NOMO-1 (cell line): Measurements from ENCODE around the gene SLC48A1.

ENCODE experiments used
- DNase-seq, 2 experiments: peaks; one replicate each; lab custom pipeline; 2025; ENCODE audit not compliant: unreplicated experiment in 2 of 2; lab: John Stamatoyannopoulos, UW

The SLC48A1 gene

DNA sequence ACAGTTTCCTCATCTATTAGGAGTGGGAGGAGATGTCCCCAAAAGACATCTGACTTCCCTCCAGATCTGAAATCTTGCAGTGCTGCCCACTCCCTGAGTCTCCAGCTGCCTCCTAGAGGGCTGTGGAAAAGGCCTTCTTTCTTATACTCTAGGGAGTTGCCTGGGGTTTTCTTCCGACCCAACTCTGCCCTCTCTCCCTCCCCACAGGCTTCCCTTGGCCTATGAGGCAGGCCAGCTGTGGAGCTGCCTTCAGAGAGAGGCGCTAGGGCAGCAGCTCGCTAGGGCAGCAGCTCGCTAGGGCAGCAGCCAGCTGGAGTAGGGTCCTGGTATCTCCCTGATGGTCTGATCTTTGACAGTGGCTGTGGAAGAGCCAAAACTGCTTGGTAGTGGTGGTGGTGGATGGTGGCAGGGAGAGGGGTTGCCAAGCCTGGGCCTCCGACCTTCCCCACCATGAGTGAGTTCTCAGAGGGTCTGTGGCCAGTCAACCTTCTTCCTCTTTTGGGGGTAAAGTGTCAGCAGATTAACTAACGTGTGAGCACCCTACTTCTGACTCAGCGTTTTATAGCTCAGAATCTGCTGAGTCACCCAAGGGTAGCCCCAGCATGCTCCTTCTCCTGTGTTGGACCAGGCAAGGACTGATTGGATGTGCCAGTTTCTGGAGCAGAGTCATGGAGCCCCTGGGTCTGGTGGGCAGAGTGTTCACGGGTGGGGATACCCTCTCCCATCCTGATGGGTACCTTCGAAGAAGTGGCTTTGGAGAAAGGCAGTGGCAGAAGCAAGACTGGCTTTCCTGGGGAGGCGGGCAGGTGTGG is 2.3 kb downstream of the SLC48A1 start:
- DNase-seq = peak; percentile 65 to 85

DNA sequence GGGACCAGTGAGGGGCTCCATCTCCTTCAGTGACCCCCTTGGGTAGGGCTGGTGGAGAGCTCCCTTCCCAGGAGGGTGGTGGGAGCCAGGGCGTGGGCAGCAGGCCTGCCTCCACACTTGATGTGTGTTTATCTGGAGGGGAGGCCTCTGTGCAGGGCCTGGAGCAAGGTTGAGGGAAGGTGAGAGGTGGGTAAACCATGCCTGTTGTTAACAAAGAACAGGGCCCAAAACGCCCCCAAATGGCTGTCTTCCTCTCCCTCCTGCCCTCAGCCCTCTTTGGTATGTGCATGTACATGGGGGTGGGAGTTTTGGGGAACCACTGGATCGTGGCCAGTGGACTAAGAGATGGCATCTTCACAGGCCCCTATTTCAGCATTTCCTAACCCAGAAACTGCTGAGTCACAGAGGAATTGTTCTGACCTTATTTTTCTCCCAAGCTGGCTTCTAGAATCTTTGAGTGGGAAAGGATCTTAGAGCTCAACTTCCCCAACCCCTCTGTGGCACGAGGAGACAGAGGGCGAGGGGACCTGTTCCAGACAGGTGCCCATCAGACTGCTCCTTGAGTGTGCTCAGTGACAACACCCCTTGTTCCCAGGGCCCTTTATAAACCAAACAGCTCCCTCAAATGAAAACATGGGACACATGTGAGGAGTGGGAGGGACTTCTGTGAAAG is 3.6 kb downstream of the SLC48A1 start:
- DNase-seq = peak in 1 of 2 experiments; percentile 11

DNA sequence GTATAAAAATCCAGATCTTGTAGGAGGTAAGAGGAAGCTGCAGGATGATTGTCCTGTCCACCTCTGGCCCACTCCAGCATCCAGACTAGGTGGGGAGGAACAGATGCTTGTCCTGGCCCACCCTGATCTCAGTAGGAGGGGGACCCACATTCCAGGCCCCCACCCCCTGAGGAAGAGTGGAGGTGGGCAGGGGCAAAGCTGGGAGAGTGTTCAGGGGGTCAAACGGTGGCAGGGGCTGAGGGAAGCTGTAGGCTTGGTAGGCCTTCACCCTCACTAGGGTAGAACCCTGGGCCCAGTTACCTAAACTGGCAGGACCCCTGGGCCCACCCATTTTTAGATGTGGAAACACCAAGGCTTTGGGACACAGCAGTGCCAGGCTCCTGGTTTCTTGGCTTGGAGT is 4.1 kb downstream of the SLC48A1 start:
- no peak for DNase-seq

DNA sequence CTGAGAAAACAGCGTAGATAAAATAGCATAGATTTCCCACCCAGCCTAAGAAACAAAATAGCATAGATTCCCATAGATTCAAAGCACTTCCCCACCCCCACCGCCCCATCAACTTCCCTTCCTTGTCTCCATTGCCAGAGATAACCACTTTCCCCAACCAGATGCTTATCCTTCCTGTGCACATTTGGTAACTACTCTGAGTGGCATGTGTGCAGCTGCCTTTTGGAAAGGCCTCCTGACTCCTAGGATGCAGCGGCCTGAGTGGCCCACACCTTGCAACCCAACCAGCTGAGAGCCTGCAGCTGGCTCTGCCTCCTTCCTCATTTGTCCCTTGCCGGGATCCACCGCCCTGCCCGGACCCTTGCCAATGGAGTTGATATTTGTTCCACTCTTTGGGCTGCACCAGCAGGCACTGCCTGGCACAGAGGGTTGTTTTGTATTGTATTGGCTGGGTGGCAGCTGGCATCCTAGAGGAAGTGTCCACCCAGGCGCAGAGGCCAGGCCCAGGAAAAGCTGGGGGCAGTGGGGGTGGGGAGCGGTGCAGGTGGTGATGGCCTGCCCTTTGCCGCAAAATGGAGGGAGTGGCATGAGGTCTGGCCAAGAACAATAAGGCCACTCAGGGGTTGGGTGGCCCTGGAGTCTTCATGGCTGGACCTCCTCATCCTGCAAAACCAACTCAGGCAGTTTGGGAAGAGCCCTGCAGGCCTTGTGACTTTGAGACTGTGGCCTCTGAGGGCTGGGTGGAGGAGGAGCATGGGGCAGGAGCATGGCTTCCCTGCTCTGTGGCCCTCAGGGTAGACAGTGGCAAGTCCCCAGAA is 4.9 kb downstream of the SLC48A1 start:
- no peak for DNase-seq

DNA sequence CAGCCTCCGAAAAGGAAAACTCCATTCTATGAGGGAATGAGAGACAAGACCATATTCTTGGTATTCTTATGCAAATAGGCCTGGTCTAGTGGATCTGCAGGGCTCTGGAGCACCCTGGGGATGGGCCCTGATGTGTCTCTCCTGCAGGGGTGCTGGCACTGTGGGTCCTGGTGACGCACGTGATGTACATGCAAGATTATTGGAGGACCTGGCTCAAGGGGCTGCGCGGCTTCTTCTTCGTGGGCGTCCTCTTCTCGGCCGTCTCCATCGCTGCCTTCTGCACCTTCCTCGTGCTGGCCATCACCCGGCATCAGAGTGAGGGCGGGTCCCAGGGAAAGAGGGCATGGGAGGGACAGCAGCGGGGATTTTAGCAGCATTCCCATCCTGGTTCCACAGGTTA is 5.8 kb downstream of the SLC48A1 start:
- DNase-seq = no peak

DNA sequence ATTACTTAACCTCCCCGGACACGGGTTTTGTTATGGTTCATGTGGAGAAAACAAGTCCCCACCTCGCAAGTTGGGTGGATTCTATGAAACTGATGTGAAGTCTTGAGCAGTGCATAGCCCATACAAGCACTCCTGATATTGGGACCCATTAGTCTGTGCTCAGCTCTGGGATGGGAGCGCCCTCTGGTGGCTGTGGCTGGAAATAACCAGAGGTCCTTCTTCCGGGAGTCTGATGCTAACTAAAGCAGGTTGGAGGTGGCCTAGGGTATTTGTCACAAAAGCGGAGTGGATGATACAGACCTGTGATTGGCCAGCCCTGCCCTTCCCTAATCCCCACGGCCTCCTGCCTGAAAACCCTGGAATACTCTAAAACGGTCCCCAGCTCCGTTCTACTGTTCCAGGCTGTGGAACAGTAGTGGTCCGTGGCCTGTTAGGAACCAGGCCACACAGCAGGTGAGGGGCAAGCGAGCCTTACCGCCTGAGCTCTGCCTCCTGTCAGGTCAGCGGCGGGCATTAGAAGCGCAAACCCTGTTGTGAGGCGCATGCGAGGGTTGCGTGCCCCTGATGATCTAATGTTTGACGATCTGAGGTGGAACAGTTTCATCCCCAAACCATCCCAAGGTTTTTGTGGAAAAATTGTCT is 6.4 kb downstream of the SLC48A1 start:
- DNase-seq = peak; percentile 67 to 71

DNA sequence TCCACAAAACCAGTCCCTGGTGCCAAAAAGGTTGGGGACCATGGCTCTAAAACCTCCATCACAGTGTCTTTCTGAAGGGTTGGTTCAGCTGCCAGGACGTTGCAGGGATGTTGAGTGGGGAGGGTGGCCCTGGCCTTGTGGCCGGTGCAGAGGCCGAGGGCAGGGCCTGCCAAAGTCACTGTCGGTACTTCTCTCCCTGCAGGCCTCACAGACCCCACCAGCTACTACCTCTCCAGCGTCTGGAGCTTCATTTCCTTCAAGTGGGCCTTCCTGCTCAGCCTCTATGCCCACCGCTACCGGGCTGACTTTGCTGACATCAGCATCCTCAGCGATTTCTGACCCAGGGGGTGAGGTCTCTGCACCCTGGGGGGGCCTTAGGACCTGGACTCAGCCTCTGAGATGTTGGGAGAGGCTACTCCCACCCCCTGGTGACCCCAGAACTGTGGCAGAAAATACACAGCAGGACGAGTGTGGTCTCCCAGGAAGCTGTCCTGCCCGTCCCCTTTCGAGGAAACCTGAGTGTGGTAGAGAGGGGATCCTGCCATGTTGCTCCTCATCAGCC is 7.0 kb downstream of the SLC48A1 start:
- DNase-seq = no peak

DNA sequence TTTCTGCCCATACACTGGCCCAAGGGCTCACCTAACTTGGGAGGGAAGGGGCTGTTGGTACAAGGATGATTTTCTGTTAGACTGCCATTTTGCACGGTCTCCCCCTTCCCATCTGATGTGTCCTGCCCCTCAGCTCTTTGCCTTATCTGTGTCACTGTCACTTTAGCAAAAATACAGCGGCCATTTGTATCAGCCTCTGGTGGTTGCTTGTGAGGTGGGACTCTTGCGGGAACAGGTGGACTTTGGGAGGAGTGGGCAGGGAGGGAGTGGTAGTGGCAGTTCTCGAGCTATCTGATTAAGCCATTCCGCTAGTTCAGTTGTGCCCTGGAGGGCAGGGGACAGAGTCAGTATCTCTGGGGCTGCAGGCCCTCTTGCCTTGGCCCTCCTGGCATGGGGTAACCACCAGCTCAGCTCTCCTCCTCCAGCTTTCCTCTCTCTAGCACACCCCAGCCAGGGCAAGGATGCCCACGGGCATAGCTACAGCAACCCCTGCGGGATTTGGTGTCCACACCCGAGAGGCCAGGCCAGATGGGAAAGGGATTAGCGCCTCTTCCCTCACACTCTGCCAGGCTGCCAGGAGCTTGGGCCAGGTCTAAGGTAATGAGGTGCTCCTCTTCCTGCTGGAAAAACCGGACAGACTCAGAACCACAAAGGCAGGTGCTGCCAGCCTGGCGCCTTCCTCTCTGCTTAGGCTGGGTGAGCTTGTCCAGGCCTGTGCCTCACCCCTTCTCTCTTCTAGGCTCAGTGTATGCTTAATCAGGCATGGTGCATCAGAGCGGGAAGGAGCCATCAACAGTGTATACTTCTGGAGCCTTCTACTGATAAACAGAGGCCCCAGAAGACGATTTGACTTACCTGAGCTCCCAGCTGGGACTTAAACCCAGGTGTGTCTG is 8.7 kb downstream of the SLC48A1 start:
- DNase-seq = no peak

DNA sequence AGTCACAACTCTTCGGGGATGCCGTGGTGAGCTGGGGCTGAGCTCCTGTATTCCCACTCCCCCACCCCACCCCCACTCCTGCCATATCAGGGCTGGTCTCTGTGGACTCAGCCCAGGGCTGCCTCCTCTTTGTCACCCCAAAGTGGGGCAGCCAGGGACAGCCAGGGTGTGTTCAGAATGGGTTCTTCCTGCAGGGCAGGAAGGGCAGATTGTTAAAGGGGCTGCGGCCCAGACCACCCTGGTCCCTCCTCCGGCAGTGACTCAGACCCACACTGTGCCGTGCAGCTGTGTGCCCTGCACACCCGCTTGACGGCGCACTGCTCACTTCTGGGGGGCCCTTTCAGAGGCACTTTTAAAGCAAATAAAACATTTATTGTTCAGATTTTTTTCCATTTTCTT is 9.3 kb downstream of the SLC48A1 start:
- DNase-seq = no peak

DNA sequence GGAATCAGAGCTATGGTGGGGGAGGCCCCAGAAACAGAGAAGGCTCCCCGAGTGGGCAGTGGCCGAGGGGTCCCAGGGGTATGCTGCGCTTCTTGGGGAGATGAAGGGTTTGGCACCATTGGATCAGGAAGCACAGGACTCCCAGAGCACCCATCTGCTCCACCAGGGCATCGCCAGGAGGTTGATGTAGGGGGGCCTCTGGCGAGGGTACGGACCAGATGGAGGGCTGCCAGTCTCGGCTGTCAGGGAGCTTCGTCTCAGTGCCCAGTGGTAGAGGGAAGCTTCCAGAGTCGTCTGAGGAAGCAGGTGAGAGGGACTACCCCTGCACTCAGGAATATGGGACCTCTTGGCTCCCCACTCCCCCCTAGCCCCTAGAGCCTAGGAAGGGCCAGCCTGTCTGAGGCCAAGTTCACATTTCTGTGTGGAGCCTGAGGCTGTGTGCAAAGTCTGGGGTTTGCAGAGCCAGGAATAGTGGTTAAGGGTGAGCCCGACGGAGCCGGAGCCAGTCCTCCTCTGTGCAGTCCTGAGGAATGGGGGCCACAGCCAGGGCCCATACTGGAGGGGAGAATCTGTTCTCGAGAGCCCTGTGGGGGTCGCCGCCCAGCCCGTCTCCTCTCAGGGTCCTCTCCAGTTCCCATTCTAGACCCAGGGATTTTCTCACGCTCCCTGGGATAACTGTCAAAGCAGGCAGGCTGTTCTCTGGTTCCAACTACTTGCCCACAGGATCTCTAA is 10.2 kb downstream of the SLC48A1 start:
- DNase-seq = no peak

DNA sequence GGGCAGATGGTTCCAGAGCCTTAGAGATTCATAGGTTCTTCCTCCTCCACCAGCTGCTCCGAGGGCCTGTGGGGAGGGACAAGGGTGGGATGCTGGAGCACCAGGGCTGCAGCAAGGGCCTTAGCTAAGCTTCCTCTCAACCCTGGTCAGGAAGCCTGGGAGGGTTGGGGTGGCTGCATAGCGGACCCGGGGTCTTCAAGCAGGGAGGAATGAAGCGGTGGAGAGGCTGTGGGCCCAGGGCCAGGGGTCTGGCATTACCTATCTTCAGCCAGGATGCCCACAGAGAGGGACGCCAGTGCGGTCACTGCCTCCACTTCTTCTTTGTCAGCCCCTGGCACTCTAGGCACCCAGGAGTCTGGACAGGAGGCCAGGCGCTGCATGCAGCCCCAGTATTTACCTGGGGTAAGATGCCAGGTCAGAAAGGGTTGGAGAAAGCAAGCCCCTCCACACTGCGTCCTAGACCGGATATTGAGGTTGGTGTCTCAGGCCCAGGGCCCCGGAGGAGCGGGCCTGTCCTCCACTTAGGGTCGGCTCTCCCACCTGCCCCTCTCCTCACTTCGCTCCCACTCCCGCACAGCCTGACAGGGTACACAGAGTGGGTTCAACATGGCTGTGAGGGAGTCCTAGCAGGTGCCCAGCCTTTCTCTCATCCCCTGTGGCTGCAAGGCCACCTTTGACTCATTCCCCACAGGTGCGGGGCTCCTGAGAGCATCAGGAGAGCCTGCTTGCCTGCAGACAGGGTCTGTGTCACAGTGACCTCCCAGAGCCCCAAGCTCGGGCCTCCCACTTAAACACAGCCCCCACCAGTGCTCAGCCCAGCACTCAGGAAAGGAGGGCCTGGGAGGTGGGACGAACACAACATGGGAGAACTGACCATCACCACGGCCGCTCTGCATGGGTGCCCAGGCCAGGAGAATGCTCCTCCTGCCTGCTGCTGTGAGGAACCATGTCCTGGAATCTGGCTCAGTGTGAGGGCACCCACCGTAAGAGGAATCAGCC is 11.1 kb downstream of the SLC48A1 start:
- DNase-seq = no peak

DNA sequence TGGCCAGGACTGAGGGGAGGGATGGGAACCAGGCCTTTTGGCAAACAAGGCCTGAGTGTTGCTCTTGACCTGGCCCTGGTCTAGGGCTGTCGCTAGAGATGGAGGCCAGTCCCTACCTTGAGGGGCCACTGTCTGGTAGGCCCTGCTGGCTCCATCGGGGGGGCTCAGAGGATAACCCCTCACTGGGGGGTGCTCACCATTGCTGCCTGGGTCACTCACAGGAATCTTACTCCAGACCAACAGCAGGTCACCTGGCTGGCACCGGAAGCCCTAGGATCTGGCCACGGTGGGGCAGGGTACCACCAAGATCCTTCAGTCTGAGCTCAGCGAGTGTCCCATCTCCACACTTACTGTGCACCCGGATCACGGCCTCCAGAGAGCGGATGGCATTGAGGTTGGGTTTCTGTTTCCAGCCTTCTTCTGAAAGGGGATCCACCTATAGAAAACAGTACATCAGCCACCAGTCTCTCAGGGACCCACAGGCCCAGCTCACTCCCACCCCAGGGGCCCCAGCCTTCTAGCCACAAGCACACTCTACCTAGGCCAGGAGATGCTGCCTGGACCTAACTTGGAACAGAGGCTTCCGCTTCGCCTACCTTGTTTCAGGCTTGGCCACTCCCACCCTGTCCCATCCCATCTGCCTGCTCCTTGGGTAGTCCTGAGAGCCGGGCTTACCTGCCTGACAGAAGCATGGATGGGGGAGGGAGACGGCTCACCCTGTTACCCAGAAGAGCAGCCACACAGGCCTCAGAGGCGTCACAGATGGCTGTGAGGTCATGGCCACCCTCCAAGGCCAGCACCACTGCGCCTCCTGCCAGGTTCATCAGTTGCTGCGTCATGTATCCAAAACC is 12.2 kb downstream of the SLC48A1 start:
- DNase-seq = no peak

DNA sequence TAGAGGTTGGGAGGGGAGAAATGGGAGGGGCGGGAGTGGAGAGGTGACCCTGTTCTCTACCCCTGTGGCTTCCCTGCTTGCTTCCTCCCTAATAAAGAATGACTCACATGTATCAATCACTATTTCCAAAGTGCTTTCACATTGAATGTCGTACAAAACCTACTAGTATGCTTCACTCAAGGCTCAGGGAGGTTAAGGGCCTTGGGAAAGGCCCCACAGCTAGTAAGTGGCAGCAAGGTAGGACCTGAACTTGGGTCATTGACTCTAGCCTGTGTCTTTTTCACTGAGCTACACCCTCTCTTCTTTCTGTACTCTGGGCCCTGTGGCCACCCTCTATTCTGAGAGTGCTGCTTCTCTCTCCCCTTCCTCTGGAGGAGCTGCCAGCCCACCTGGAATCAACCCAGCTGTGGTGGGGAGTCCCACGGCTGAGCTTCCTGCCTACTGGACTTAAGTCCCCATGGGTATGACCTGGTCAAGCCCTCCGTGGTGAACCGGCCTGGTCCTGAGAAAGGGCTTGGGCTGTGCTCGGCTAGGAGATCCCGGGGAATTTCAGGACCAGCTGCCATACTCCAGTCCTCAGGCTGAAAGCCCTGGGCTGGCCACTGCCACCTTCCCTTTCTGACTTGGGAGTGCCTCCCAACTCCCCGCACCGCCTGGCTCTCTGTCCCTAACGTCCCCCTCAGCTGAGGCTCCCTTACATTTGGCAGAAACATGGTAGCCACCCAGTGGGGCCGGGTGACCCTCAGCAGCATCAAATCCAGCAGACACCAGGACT is 13.0 kb downstream of the SLC48A1 start:
- no peak for DNase-seq

DNA sequence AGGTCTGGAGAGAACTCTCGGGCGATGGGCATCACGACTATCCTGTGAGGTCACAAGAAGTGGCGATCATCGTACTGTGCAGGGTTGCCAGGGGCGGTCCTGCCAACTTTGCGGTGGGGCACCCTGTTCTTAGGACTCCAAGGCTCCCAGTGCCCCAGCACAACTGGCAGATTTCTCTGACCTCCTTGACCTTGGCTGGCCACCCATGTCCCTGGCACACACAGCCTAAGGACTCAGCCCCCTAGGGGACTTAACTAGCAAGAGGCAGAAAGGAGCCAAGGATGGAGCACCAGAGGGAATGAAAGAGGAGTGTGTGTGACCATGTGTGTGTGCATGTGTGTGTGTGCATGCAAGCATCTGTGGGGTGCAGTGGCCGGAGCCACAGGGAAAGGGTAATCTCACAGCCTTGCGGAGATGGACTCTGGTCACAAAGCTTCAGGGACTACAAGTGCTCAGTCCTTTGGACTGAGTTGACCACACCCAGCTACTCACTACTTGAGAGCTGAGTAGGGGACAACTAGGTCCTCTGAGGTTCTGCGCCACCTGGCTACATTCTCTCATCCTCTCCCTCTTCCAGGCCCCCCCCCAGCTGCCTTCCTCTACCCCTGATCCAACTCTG is 13.7 kb downstream of the SLC48A1 start:
- no peak for DNase-seq

DNA sequence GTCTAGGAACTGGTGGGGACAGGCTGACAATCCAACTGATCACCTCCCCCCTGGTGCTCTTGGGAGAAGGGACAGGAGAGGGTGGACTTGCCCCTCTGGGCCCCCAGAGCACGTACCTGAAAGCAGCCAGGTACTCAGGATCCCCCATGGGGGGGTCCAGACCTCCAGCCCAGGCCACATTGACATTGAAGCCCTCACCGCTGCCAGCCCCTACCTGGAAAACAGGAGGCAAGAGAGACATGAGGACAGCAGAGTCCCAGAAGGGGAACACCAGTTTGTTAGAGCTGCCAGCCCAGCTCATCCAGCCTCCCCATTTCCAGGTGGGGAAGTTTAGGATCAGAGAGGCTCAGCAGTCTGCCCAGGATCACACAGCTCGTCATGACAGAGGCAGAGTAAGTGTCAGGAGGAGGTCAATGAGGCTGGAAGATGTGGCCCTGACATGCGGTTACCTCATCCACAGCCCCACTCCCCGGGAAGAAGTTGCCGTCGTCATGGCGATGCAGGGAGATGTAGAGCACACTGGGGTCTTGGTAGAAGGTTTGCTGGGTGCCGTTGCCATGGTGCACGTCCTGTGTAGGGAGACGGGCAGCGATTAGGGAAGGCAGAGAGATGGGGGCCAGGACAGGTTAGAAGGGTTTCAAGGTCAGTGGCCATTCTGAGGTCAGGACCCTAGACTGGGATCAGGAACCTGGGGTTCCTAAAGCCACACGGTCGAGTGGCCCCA is 14.7 kb downstream of the SLC48A1 start:
- no peak for DNase-seq
